ENCODE measurements around the gene NUP62CL.

- TF ChIP-seq CTCF (IDR thresholded peaks at IDR 0.05) (no peak), POLR2A (IDR thresholded peaks at IDR 0.05) (no peak)
These were observed 88.3 kb downstream of the NUP62CL start for GRCh38 chrX:107117993-107118321.

Data from uterus (tissue), 2 donors.